H1 (cell line): ENCODE data around the gene INTS1.

Source experiments
- CTCF ChIP-seq, 3 experiments: IDR thresholded peaks; 1 replicate in 2 of 3; 2 replicates in 1 of 3; pipeline versions ENCODE4 v1.5.1 to v1.6.1; 2011; ENCODE audit warnings: low read length in 3 of 3, mild to moderate bottlenecking in 3 of 3, inconsistent platforms in 2 of 3, low read depth in 1 of 3, moderate library complexity in 1 of 3; ENCODE audit not compliant: insufficient read depth in 1 of 3; ENCODE audit errors: control extremely low read depth in 1 of 3
- EGR1 ChIP-seq: IDR thresholded peaks from 2 replicates; pipeline ENCODE4 v1.6.1; 2011; ENCODE audit warnings: low read depth, low read length, borderline replicate concordance
- EZH2 ChIP-seq: fragments of 200-600 bp; sonication (generic); IDR thresholded peaks from 2 replicates; pipeline ENCODE4 v1.7.1; 2012; ENCODE audit warnings: low read depth, mild to moderate bottlenecking, moderate library complexity, low read length, inconsistent platforms; ENCODE audit not compliant: severe bottlenecking
- POLR2AphosphoS5 ChIP-seq: IDR thresholded peaks from 2 replicates; pipeline ENCODE4 v1.6.1; 2011; ENCODE audit warnings: low read depth, low read length
- RBBP5 ChIP-seq: IDR thresholded peaks from 2 replicates; pipeline ENCODE4 v1.7.1; 2012; ENCODE audit warnings: low read depth, mild to moderate bottlenecking, inconsistent platforms, low read length, moderate library complexity, borderline replicate concordance
- SAP30 ChIP-seq: fragments of 300-600 bp; sonication (generic); IDR thresholded peaks from 2 replicates; pipeline ENCODE4 v1.7.1; 2012; ENCODE audit warnings: low read length, moderate library complexity, mild to moderate bottlenecking, inconsistent platforms; ENCODE audit not compliant: insufficient read depth, insufficient replicate concordance
- TCF12 ChIP-seq: IDR thresholded peaks from 2 replicates; pipeline ENCODE4 v1.6.1; 2011; ENCODE audit warnings: low read depth, mild to moderate bottlenecking, low read length
- YY1 ChIP-seq: IDR thresholded peaks from 2 replicates; pipeline ENCODE4 v1.6.1; 2011; ENCODE audit warnings: low read depth, mild to moderate bottlenecking, low read length

- TF ChIP-seq POLR2AphosphoS5 (no peak), RBBP5 (no peak), EGR1 (no peak), SAP30 (no peak), YY1 (no peak), CTCF (IDR thresholded peaks at IDR 0.05; ENCODE audit: control extremely low read depth in 1 of 3, insufficient read depth in 1 of 3, low read depth in 1 of 3, low read length in 3 of 3) (peak in 1 of 3 experiments; percentile 3; a peak in 1 of 4 replicates), EZH2 (no peak), TCF12 (no peak)
Observed at GRCh38 chr7:1523208-1523607, 19.0 kb upstream of the INTS1 start.
